ENCODE data around the gene NUP98.

DNA sequence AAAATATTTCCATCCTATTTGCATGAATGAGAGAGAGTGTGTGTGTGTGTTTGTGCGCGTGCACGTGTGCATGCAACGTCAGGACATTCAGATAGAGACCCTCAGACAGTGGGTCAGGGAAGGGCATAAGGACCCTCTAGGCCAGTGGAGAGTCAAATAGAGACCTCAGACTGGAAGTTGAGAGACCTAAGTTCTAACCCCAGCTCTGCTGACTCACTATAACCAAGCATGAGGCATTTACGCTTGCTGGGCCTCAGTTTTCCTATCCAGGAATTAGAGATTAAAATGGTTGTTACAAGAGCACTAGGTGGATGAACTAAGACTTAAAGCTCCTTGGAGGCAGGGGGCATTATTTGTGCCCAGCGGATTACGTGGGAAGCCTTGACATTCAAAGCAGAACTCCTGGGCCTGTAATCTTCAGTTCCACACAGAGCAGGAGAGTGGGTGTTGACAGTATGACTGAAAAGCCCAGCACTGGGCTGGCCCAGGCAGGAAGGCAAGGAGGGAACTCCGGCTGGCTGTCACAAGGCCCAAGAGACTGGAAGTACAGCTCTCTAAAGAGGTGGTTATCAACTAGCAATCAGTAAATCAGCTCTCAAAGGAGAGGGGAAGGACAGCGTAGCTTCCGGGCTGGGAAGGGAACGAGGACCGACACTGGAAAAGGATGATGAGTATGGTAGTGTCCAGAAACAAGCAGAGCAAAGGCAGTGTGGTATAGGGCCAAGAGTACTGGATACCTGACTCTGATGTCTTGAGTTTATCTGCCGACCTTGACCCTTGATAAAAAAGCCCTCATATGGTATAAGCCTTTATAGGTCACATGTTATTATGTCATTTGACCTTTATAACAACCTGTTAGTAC, 34.3 kb upstream of the NUP98 start:
- TF ChIP-seq, protein P1, sequence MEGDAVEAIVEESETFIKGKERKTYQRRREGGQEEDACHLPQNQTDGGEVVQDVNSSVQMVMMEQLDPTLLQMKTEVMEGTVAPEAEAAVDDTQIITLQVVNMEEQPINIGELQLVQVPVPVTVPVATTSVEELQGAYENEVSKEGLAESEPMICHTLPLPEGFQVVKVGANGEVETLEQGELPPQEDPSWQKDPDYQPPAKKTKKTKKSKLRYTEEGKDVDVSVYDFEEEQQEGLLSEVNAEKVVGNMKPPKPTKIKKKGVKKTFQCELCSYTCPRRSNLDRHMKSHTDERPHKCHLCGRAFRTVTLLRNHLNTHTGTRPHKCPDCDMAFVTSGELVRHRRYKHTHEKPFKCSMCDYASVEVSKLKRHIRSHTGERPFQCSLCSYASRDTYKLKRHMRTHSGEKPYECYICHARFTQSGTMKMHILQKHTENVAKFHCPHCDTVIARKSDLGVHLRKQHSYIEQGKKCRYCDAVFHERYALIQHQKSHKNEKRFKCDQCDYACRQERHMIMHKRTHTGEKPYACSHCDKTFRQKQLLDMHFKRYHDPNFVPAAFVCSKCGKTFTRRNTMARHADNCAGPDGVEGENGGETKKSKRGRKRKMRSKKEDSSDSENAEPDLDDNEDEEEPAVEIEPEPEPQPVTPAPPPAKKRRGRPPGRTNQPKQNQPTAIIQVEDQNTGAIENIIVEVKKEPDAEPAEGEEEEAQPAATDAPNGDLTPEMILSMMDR (IDR thresholded peaks at IDR 0.05), result no peak
- no peak for TF ChIP-seq EZH2 (IDR thresholded peaks at IDR 0.05)
